GM19463 (cell line): ENCODE data around the gene FTO.
A peak's percentile ranks its signal among the peaks of the same experiment; 100 is the strongest.

Experiments
- ATAC-seq: cut with Tn5 transposase; IDR thresholded peaks from one replicate; pipeline ENCODE4 v1.9.1; 2021; ENCODE audit warnings: mild to moderate bottlenecking, moderate library complexity; ENCODE audit not compliant: unreplicated experiment

Gene FTO

DNA sequence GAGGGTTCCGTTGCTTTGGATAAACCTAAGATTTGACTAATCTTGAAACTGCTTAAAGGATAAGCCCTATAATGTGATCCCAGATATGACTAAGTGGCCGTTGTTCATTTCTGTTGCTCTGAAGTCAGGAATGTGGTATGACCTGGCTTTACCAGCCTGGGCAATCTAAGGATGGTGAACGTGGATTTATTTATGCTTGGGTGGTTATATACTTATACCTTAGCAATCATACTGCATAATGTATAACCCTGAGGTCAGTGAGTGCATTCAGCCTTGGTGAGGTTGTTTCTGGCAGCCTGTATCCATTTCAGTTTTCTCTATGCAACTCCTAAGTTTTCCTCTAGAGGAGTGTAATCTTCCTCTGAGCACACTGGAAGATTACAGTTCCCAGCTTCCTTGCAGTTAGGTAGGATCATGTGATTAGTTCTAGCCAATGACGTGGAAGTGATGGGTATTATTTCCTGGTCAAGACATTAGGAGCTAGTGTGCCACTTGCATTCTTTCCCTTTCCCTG, 41.9 kb downstream of the FTO start:
- no peak for ATAC-seq

DNA sequence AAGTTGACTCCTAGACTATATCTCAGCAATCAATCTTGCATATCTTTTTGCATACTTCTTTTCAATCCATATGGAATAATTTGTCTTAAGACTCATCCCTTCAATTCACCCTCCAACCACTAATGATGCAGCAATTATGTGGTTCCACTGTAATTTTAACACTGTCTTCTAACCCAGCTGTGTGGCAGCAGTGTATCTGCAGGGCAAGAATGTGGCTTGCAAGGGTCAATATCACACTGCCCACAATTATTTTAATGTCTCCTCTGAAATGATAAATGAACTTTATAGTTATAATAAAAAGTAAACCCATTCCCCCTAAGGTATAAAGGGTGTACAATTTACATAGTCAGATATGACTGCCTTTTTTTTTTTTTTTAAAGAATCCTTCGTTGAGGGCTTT, 48.6 kb downstream of the FTO start:
- no peak for ATAC-seq

DNA sequence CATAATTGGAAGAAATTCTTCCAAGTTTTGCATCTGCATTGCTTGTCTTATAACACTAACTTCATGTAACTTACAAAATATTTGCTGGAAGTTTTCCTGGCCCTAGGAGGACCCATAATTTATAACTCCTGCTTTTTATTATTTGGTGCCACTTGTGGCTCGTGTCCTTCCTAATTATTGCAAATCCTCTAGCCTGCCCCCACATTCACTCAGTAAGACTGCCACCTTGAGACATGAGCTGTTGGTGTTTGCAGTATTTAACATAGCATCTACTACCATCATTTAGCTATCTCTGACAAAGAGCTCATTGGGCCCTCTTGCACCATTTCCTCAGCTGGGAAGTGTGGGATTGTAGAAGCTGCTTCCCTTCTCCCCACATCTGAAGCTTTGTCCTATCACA, 49.5 kb downstream of the FTO start:
- ATAC-seq = no peak

DNA sequence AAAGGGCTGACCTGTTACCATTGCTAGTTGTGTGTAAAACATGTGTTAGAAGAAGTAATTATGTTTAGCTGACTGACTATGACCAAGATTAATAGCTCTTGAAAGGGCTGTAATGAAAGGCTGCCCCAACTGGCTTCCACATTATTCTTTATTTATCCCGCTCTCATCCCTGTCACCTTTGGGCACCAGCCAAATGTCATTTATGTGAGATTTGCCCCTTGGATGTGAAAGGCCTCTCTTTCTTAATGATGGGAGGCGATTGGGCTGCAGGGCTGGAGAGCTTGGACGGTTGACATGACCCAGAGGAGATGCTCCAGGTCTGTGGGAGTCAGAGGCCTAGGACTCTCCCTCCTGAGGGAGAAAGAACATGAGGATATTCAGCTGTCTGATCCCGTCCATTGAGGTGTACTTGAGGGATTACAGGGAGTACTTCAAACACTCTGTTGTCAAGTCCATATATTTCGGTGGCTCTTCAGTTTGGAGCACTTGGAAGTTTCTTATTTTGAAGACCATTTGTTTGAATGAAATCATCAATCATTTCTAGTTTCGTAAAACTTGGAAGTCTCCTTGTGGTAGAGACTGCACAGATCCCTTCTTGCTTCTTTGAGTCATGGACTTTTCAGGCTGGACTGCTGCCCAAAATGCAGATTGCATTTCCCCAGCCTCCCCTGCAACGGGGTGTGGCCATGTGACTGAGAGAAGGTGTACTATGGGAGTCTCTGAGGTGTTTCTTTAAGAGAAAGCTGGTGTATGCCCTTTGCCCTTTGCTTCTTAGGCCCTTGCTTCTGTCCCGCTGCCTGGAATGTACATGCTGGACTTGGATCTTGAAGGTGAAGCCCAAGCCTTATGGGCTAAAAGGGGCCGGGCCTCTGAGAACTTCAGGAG, 51.3 kb downstream of the FTO start:
- no peak for ATAC-seq

DNA sequence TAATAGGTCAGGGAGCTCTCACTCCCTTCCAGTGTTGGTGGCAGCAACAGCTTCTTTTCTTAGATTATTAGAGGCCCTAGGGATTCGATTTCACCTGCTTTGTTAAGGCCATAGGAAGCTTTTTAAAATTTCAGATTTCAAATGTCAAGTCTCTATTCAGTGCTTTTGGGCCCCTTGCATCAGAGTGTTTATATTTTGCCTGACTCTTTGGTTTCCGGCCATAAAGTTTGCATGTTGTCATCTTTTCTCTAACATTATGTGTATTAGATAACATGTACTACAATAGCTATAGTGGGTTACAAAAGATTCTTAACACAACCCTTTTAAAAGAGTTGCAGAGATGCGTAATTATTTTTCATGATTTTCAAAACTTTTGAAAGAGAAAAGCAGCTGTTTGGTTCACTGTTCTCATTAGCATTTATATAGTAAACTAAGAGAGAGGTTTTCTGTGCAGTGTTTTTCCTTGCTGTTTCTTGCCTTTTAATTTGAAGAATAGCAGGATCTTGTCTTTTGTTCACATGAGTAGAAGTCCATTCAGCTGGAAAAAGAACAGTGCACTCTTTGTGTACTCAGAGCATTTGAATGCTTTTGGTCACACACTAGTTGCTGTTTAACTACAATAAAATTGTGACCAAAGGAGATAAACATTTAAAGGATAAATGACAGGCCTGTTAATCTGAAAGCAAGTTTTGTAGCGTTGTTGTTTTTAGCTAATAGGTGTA, 52.5 kb downstream of the FTO start:
- ATAC-seq = no peak

DNA sequence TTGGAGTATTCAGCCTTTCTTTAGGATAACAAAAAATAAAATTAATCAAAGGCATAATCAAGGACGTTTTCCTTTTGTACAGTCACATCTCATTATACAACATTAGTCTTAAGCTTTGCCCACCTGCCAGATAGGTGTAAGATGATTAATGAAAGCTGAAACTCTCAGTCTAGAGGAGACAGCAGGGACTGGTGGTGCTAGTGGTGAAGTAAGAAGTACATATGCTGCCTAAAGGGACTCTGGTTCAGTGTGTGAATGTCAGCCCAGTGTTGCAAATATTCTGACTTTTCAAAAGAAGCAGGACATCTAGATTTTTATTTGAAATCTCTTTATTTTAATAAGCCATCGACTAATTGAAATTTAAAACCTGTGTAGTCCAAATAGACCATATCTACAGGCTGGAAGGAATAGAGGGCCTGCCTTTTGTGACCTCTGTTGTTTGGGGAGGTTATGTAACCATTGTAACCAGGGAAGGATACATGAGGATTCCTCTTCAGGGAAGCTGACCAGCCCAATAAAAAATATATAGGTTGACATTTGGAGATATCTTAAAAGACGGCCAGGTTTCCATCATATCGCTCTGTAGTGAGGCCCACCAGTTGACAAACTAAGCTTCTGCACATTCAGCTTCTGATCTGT, 54.1 kb downstream of the FTO start:
- no peak for ATAC-seq

DNA sequence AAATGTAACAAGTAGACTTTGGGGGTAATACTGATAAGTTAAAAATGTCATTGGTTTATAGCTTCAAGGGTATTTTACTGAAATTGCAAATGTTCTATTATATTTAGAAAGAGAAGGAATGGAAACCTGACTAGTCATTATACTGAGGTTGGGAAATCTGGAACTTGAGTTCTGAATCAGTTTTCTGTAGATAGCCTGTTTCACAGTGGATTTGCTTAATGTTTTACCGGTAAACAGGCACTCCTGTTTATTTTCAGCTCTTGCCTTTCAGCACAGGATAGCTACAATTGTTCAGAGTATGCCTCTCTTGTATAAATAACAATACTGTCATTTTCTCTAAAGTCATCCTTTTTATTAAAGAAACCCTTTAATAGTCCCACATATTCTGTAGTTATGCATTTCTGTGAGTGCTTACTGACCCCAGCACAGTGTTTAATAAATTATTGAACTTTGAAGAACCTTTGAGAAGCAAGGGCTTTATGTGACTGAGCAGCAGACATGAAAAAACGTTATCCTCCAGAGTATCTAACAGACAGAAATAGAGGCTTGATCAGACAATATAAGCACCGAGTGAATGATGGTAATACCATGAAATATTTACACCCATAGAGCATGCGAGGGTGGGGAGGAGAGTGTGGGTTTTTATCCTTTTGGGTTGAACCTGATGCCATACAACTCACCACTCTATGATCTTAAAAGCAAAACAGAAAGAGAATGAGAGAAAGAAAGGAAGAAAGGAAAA, 58.2 kb downstream of the FTO start:
- peak; percentile 65 for ATAC-seq

DNA sequence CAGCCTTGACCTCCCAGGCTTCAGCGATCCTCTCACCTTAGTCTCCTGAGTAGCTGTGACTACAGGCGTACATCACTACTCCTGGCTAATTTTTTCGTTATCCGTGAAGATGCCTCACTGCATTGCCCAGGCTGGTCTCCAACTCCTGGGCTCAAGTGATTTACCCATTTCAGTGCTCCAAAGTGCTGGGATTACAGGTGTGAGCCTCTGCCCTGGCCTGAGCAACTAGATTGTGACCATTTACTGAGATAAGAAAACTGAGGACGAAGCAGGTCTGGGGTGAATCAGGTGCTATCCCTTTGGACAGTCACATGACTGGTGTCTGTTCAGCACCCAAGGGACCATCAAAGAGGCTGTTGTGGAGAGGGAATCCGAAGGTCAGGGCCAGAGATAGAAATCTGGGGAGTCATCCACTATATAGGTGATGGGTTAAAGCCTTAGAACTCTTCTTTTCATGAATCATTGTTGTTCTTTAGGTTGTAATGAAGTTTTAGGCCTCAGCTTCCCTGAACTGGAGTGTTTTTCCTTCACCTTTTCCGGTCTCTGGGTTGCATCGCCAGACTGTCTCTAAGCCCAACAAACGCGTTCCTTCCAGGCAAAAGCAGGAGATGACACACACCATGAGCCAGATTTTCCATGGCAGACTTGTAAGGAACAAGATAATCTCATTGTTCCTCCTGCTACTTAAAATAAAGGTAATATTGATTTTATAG, 62.5 kb downstream of the FTO start:
- ATAC-seq = no peak

DNA sequence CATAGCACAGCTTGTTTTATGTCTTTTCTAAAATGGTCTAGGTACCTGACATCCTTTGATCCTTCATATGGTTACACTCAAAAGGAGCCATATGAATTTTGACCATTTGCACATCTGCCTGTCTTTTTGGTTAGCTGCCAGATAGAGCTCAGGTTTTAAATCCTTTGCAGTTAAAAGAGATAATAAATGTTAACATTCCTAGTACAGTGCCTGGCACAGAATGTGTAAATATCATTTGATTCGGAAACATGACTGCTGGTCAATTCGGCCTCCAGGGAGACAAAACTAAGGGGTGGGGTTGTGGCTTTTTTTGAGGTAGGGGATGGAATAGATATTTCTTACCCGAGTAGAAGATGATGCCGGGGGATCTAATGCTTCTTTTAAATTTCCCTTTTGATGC, 64.2 kb downstream of the FTO start:
- no peak for ATAC-seq

DNA sequence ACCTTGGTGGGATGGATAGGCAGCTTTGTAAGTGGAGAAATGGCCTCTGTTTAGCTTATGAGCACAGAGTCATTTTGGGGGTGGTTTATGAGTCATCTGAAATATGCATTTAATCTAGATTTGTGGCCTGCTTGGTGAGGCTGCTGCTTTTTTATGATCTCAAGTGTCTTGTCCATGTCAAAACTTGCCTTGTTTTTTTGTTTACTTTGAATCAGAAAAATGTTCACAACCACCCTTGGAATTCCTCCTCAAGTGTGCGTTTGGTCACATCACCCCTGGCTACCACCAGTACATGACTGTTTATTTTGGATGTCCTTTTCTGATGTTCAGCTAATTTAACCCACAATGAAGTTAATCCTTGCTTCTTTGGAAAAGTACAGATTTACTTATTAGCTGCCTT, 64.6 kb downstream of the FTO start:
- ATAC-seq = no peak

DNA sequence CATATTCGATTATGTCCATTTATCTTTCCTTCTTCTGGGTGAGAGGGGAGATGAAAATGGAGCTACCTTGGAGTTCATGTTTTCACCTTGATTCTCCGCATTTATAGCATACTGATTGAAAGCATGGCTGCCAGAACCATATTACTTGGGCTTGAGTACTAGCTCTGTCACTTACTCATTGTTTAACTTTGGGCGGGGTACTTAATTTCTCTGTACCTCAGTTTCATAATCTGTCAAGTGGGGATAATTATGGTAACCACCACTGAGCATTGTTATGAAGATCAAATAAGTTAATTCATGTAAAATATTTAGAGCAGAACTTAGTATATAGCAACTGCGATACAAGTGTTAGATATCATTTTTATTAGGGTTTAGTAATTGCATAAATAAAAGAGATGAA, 65.2 kb downstream of the FTO start:
- ATAC-seq = no peak

DNA sequence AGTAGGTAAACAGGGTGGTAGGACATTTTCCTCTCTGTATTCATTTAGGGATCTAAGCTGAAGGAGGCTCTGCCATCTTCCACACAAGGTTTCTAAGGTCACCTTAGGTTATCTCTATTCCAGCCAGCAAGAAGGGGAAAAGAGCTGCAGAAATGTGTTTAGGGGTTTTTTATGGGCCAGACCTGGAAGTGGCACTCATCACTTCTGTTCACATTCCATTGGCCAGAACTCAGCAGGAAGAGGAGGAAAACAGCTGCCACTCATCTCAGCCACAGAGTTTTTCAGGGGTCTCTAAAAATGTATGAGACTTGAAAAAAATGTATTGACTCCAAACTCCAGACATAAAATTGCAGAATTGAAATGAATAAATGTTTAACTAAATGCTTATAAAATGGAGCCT, 65.8 kb downstream of the FTO start:
- ATAC-seq = no peak

DNA sequence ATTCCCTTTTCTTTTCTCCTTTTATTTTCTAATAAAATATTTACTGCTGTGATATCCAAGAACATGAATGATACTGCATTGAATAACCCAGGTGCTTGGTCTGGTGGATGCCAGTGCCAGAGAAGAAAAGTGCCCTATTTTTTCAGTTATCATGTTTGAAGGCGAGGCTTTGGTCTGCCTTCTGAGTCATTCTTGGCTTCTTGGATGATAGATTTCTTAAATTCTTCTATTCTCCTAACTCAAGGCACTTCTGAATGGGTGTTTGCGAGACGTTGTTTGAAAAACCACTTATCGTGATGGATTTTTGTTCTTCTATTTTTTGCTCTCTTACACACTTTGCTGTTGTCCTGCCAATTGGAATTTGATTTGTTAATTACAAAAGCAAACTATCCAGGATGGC, 66.7 kb downstream of the FTO start:
- ATAC-seq = no peak

DNA sequence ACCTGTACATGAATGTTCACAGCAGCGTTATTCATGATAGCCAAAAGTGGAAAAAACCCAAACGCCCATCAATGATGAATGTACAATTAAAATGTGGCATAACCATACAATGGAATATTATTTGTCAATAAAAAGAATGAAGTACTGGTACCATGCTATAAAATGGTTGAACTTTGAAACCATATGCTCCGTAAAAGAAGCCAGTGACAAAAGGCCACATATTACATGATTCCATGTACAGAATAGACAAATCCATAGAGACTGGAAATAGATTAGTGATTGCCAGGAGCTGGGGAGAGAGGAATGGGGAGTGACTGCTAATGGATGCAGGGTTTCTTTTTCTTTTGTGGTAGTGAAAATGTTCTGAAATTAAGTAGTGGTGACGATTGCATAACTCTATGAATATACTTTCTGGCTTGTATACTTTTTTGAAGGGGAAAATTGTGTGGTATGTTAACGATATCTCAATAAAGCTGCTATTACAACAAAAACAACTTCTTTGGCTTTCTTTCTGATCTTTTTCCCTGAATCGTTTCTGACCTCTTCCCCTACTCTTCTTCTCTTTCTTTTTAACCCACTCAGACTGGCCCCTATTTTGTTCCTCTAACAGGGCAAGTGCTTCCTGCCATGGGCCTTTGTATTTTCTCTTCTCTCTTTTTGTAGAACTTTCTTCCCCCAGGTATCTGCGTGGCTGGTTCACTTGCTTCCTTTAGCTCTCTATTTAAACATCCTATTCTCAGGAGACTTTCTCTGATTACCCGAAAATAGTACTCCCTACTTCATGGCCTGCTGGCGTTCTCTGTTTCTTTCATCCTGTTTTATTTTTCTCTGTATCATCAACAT, 67.9 kb downstream of the FTO start:
- no peak for ATAC-seq

DNA sequence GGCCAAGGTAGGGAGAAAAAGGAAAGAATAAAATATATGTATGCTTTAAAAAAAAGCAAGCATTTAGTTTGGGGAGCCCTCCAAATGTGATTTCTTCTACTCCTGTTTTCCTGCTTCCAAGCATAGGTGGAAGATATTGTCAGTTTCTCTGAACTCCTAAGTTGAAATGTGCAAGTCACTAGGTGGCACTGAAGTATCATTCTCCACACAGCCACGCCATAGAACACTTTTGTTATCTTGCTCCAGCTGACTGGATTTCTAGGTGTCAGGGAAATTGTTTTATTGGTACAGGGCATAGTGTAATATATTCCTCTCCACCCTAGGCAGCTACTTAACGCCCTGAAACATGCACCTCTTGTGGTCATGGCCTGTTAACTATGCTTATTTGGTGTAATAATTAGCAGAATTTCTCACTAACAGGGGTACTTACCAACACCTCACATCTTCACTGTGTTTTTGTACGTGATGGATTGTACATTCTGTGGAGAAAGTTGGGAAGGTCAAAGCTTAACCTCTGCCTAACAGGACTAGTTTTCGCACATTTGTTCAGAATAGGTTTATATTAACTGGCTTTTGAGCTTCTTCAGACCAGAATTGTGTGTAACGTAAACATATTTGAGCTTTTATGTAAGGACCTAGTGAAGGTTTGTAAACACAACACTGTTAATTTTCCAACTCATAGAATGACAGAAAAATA, 69.3 kb downstream of the FTO start:
- peak; percentile 75 for ATAC-seq

DNA sequence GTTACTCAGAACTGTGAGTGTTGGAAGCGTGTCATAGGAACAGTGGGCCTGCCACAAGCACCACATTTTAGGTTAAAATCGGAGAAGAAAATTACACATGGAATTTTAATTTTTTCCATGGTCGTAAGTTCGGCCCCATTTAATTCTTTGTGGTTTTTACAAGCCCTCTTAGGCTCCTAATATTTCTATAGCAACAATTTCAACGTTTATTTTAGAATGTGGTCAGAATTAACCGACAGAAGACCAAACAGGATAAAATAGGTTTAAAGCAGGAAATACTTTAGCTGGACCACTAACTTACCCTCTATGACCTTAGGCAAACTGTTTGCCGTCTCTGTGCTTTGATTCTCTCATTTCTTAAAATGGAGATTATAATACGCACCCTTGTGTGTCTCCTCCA, 69.9 kb downstream of the FTO start:
- ATAC-seq = no peak

DNA sequence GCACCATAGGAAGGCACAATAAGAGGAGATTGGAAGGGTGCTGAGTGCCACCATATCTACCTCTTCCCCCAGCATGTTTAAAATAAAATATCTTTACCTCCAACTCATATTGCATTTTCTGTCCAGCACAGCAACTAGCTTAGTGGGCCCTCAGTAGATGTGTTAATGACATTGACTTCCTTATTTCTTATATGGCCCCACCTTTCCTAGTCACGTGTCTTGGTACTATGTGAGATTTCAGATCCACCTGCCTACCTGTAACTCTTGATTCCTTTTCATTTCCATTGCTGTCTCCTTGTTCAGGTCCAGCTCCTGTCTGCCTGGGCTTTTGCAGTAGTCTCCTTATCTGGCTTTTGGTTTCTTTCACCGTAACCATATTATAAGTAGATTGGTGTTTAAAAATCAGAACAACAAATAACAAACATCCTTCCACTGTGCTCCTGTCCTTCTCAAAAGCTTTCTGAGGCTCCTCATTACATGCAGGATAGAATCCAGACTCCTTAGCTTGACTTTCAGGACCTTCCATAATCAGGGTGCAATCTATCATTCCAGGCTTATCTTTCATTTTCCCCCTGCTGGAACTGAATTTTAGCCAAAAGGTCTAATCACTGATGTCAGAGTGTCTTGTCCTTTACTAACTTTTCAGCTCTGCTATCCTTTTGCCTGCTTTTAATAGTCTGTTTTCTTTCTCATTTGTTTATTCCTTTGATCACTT, 71.3 kb downstream of the FTO start:
- no peak for ATAC-seq

DNA sequence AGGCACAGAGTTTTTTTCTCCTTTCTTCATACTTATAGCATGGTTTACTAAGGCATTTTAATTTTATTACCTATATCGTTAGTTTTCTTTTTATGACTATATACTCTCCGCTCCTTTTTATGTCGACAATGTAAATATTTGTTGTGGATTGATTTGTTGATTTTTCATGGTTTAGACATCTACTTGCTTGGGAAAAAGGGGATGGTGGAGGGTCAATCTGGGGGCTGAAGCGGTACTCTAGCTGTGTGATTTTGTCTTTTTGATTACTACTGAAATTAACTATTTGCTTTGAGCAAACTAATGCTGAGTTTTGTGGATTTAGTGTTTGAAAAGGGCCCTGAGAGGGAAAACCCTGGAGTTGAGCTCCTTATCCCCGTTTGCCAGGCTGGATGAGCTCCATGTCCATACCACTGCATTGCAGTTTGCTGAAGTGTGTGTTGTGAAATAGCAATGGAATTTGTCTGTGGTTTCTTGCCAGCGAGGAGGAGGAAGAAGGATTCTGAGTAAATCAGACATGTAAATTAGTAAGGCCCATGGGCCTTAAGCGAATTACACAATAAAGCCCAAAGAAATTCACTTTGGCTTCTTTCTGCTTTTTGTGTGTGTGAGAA, 72.0 kb downstream of the FTO start:
- no peak for ATAC-seq
